ENCODE data around the gene GRK4. TPM values are rescaled to one million over a fixed set of nuclear protein-coding genes. Genes with fewer than 3 reads are reported as not detected.
"Not testable (repeated sequence)": the region's sequence is repeated elsewhere in the genome, so short reads cannot be mapped to it uniquely, and the experiment has no call there.

GRK4 gene
- total and polyA plus RNA-seq, 2 donors (not counting 1 experiment from before 2014, with no cell fraction given): 0.73 to 2.3 TPM

DNA sequence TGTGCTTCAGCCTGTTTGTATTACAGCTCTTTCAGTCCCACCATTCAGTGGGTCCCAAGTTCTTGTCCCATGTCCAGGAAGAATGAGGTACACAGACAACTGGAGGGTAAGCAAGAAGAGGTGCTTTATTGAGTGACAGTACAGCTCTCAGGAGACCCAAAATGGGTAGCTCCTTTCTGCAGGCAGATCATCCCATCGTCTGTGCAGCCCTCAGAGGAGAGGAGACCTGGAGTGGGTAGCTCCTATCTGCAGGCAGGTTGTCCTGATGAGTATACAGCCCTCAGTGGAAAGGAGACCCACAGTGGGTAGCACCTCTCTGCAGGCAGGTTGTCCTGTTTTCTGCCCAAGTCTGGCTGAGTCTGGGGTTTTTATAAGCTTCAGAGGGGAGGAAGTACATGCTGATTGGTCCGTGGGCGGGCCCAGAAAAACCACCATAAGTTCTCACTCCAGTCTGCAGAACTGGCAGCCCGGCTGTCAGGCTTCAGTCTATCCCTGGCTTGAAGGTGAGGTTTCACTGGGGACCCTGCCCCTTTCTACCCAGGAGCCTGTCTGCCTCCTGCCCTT lies 18.0 kb downstream of the GRK4 start:
- no peak overlapping the region for H2AFZ ChIP-seq (ENCODE audit: insufficient read depth, low read depth, low read length, poor library complexity, severe bottlenecking)
- H3K4me1 Mint-ChIP-seq: peaks cover 1% of the 10 kb centered on the region
- H3K4me2 ChIP-seq (replicated peaks; ENCODE audit: low read depth, low read length, poor library complexity, severe bottlenecking): no peak overlapping the region
- H3K4me3 Mint-ChIP-seq: no peak overlapping the region
- H3K79me2 ChIP-seq (ENCODE audit: control insufficient read depth, insufficient read depth, low read length): no peaks in the 10 kb centered on the region
- H3K9ac ChIP-seq (ENCODE audit: low read length): no peak overlapping the region
- H3K9me3 Mint-ChIP-seq (ENCODE audit: insufficient read depth): no peaks in the 10 kb centered on the region
- no peaks in the 10 kb centered on the region for H3K27me3 Mint-ChIP-seq
- no peaks in the 10 kb centered on the region for H3K36me3 ChIP-seq (replicated peaks in 1 of 2; ENCODE audit: control extremely low read depth in 1 of 2, control insufficient read depth in 1 of 2, extremely low read depth in 1 of 2, insufficient read depth in 2 of 2, low read length in 1 of 2)
- intact Hi-C loops (cut with micrococcal nuclease): no loop called here
- H3K4me3 ChIP-seq (ENCODE audit: control extremely low read depth in 1 of 5, extremely low read depth in 1 of 5, insufficient read depth in 1 of 5, low read depth in 2 of 5, low read length in 4 of 5): no peak overlapping the region
- peaks cover 0 to 2% (median 0%) of the 10 kb centered on the region in 4 experiments for H3K27me3 ChIP-seq (replicated peaks in 1 of 4; ENCODE audit: control extremely low read depth in 1 of 4, control insufficient read depth in 3 of 4, insufficient read depth in 4 of 4, low read length in 3 of 4)
- H3K27ac Mint-ChIP-seq: no peak overlapping the region
- CTCF ChIA-PET: interaction anchor here (1.1 kb wide), 1 partner anchor 10 kb away, joined by 3 read pairs; no protein-coding TSS in a partner anchor
- ATAC-seq (ENCODE audit: low read depth) (no peak), DNase-seq (no peak)
- H3K4me1 ChIP-seq (ENCODE audit: control insufficient read depth in 2 of 2, insufficient read depth in 2 of 2, low read length in 2 of 2): peaks cover 0 to 2% of the 10 kb centered on the region in 2 donors
- TF ChIP-seq, protein P1, sequence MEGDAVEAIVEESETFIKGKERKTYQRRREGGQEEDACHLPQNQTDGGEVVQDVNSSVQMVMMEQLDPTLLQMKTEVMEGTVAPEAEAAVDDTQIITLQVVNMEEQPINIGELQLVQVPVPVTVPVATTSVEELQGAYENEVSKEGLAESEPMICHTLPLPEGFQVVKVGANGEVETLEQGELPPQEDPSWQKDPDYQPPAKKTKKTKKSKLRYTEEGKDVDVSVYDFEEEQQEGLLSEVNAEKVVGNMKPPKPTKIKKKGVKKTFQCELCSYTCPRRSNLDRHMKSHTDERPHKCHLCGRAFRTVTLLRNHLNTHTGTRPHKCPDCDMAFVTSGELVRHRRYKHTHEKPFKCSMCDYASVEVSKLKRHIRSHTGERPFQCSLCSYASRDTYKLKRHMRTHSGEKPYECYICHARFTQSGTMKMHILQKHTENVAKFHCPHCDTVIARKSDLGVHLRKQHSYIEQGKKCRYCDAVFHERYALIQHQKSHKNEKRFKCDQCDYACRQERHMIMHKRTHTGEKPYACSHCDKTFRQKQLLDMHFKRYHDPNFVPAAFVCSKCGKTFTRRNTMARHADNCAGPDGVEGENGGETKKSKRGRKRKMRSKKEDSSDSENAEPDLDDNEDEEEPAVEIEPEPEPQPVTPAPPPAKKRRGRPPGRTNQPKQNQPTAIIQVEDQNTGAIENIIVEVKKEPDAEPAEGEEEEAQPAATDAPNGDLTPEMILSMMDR (IDR thresholded peaks at IDR 0.05): no peak
- TF ChIP-seq EZH2 (IDR thresholded peaks at IDR 0.05; ENCODE audit: borderline replicate concordance, insufficient read depth, low read depth, low read length, poor library complexity, severe bottlenecking): no peak
- peaks cover 0 to 28% (median 16%) of the 10 kb centered on the region in 3 donors for H3K9me3 ChIP-seq (ENCODE audit: control extremely low read depth in 1 of 3, control insufficient read depth in 2 of 3, insufficient read depth in 1 of 3, low read length in 2 of 3)
- H3K27ac ChIP-seq (ENCODE audit: low read length in 2 of 2): no peak overlapping the region
- POLR2A ChIA-PET: no interaction called here
- WGBS (ENCODE audit: insufficient coverage): 90% methylated on average over 2 of the region's 4 CpGs
- H4K20me1 ChIP-seq (ENCODE audit: control insufficient read depth, insufficient read depth, low read length, poor library complexity, severe bottlenecking): no peaks in the 10 kb centered on the region

DNA sequence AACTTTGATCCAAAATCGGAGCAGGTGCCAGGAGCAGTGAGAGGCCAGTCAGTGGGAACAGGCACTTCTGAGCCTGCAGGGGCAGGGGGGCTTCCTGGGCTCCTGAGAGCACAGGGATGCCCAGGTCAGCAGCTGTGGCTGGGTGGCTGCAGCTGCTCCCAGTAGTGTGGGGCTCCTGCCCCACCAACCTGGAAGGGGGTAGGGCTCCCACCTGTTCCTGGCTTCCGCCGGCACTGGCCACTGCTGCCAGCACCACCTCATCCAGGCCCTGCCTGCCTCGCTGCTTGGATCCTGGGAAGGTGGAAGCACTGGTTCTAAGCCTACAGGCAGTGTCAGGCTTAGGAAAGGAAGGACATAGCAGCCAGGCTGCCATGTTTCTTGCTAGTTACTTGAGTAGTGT lies 18.6 kb downstream of the GRK4 start:
- H3K4me3 Mint-ChIP-seq: no peak overlapping the region

DNA sequence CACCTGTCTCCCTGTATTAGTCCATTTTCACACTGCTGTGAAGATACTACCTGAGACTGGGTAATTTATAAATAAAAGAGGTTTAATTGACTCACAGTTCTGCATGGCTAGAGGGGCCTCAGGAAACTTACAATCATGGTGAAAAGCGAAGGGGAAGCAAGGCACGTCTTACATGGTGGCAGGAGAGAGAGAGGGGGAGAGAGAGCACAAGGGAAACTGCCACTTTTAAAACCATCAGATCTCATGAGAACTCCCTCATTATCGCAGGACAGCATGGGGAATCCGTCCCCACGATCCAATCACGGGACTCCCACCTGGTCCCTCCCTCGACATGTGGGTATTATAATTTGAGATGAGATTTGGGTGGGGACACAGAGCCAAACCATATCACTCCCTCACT lies 20.3 kb downstream of the GRK4 start:
- H3K79me2 ChIP-seq (ENCODE audit: control insufficient read depth, insufficient read depth, low read length); H3K4me2 ChIP-seq (replicated peaks; ENCODE audit: low read depth, low read length, poor library complexity, severe bottlenecking); H3K9ac ChIP-seq (ENCODE audit: low read length); H3K4me3 ChIP-seq (ENCODE audit: control extremely low read depth in 1 of 5, extremely low read depth in 1 of 5, insufficient read depth in 1 of 5, low read depth in 2 of 5, low read length in 4 of 5); DNase-seq; H3K9me3 Mint-ChIP-seq (ENCODE audit: insufficient read depth); H4K20me1 ChIP-seq (ENCODE audit: control insufficient read depth, insufficient read depth, low read length, poor library complexity, severe bottlenecking); CTCF ChIA-PET; H3K27me3 ChIP-seq (replicated peaks in 1 of 4; ENCODE audit: control extremely low read depth in 1 of 4, control insufficient read depth in 3 of 4, insufficient read depth in 4 of 4, low read length in 3 of 4); H2AFZ ChIP-seq (ENCODE audit: insufficient read depth, low read depth, low read length, poor library complexity, severe bottlenecking); H3K4me3 Mint-ChIP-seq; POLR2A ChIA-PET; H3K4me1 ChIP-seq (ENCODE audit: control insufficient read depth in 2 of 2, insufficient read depth in 2 of 2, low read length in 2 of 2); H3K4me1 Mint-ChIP-seq; H3K36me3 ChIP-seq (replicated peaks in 1 of 2; ENCODE audit: control extremely low read depth in 1 of 2, control insufficient read depth in 1 of 2, extremely low read depth in 1 of 2, insufficient read depth in 2 of 2, low read length in 1 of 2); H3K27ac Mint-ChIP-seq; H3K27me3 Mint-ChIP-seq; ATAC-seq (ENCODE audit: low read depth); H3K27ac ChIP-seq (ENCODE audit: low read length in 2 of 2); intact Hi-C loops (cut with micrococcal nuclease): not testable (repeated sequence)
- peaks cover 0 to 31% (median 16%) of the 10 kb centered on the region in 3 donors for H3K9me3 ChIP-seq (ENCODE audit: control extremely low read depth in 1 of 3, control insufficient read depth in 2 of 3, insufficient read depth in 1 of 3, low read length in 2 of 3)
- WGBS (ENCODE audit: insufficient coverage): 86% methylated on average over 1 of the region's 7 CpGs

More for the DNA sequence above, 18.6 kb downstream of the GRK4 start:
- ChIA-PET CTCF (no interaction called here), POLR2A (no interaction called here)
- no peaks in the 10 kb centered on the region for H4K20me1 ChIP-seq (ENCODE audit: control insufficient read depth, insufficient read depth, low read length, poor library complexity, severe bottlenecking)
- no peak overlapping the region for H2AFZ ChIP-seq (ENCODE audit: insufficient read depth, low read depth, low read length, poor library complexity, severe bottlenecking)
- peaks cover 0 to 28% (median 16%) of the 10 kb centered on the region in 3 donors for H3K9me3 ChIP-seq (ENCODE audit: control extremely low read depth in 1 of 3, control insufficient read depth in 2 of 3, insufficient read depth in 1 of 3, low read length in 2 of 3)
- H3K9me3 Mint-ChIP-seq (ENCODE audit: insufficient read depth): no peaks in the 10 kb centered on the region
- H3K79me2 ChIP-seq (ENCODE audit: control insufficient read depth, insufficient read depth, low read length): no peaks in the 10 kb centered on the region
- no peaks in the 10 kb centered on the region for H3K27me3 Mint-ChIP-seq
- DNase-seq (no peak), ATAC-seq (ENCODE audit: low read depth) (no peak)
- no peaks in the 10 kb centered on the region for H3K36me3 ChIP-seq (replicated peaks in 1 of 2; ENCODE audit: control extremely low read depth in 1 of 2, control insufficient read depth in 1 of 2, extremely low read depth in 1 of 2, insufficient read depth in 2 of 2, low read length in 1 of 2)
- no peak overlapping the region for H3K4me2 ChIP-seq (replicated peaks; ENCODE audit: low read depth, low read length, poor library complexity, severe bottlenecking)
- H3K4me1 Mint-ChIP-seq: peaks cover 1% of the 10 kb centered on the region
- no peak for TF ChIP-seq EZH2 (IDR thresholded peaks at IDR 0.05; ENCODE audit: borderline replicate concordance, insufficient read depth, low read depth, low read length, poor library complexity, severe bottlenecking)
- TF ChIP-seq, protein P1 (IDR thresholded peaks at IDR 0.05): no peak
- no peak overlapping the region for H3K27ac ChIP-seq (ENCODE audit: low read length in 2 of 2)
- H3K4me1 ChIP-seq (ENCODE audit: control insufficient read depth in 2 of 2, insufficient read depth in 2 of 2, low read length in 2 of 2): peaks cover 0 to 2% of the 10 kb centered on the region in 2 donors
- H3K4me3 ChIP-seq (ENCODE audit: control extremely low read depth in 1 of 5, extremely low read depth in 1 of 5, insufficient read depth in 1 of 5, low read depth in 2 of 5, low read length in 4 of 5): no peak overlapping the region
- H3K27ac Mint-ChIP-seq: no peak overlapping the region
- H3K27me3 ChIP-seq (replicated peaks in 1 of 4; ENCODE audit: control extremely low read depth in 1 of 4, control insufficient read depth in 3 of 4, insufficient read depth in 4 of 4, low read length in 3 of 4): peaks cover 0 to 2% (median 0%) of the 10 kb centered on the region in 4 experiments
- 95% methylated on average over 3 of the region's 4 CpGs for WGBS (ENCODE audit: insufficient coverage)
- intact Hi-C loops (cut with micrococcal nuclease): no loop called here
- no peak overlapping the region for H3K9ac ChIP-seq (ENCODE audit: low read length)
